CD14-positive monocyte (primary cell): ENCODE results near the gene ODF2. TPM values are rescaled to one million over a fixed set of nuclear protein-coding genes. Genes with fewer than 3 reads are reported as not detected.

ENCODE experiments used
- DNase-seq, 3 donors: peaks; one replicate each; pipeline ENCODE4 v3.0.0-alpha.2; 2011 to 2022
- H2AFZ ChIP-seq: 2 replicates; pipeline ENCODE4 v1.6.0; 2012; ENCODE audit warnings: mild to moderate bottlenecking, low read depth, low read length, inconsistent platforms; ENCODE audit not compliant: insufficient read depth, poor library complexity, severe bottlenecking
- H3K27ac ChIP-seq, 2 donors: 1 replicate in 1 of 2; 2 replicates in 1 of 2; pipeline ENCODE4 v1.5.1; 2012 to 2013; ENCODE audit warnings: low read length in 2 of 2, control low read depth in 1 of 2, inconsistent platforms in 1 of 2, low read depth in 1 of 2, mild to moderate bottlenecking in 1 of 2
- H3K27me3 ChIP-seq, 2 donors: one replicate each; pipeline versions ENCODE4 v1.6.0 to v1.6.1; 2011 to 2013; ENCODE audit warnings: low read length in 2 of 2; ENCODE audit not compliant: control insufficient read depth in 2 of 2, insufficient read depth in 2 of 2
- H3K36me3 ChIP-seq, 2 donors: replicated peaks in 1 of 2; 1 replicate in 1 of 2; 2 replicates in 1 of 2; pipeline versions ENCODE4 v1.5.1 to v1.6.1; 2012 to 2013; ENCODE audit warnings: low read length in 2 of 2, control low read depth in 1 of 2, inconsistent platforms in 1 of 2, mild to moderate bottlenecking in 1 of 2; ENCODE audit not compliant: insufficient read depth in 2 of 2, control insufficient read depth in 1 of 2
- H3K4me1 ChIP-seq, 2 donors: 1 replicate in 1 of 2; 2 replicates in 1 of 2; pipeline versions ENCODE4 v1.5.1 to v1.6.1; 2012 to 2013; ENCODE audit warnings: low read length in 2 of 2, control low read depth in 1 of 2, inconsistent platforms in 1 of 2, mild to moderate bottlenecking in 1 of 2, moderate library complexity in 1 of 2; ENCODE audit not compliant: insufficient read depth in 2 of 2, control insufficient read depth in 1 of 2
- H3K4me2 ChIP-seq: replicated peaks from 2 replicates; pipeline ENCODE3; 2012; ENCODE audit warnings: low read length, moderate library complexity, mild to moderate bottlenecking; ENCODE audit not compliant: poor library complexity, severe bottlenecking; ENCODE audit errors: extremely low read depth
- H3K4me3 ChIP-seq, 3 experiments: fragments of 200-600 bp in 1 of 3; sonication (generic) in 1 of 3; replicated peaks in 1 of 3; 1 replicate in 2 of 3; 2 replicates in 1 of 3; pipeline ENCODE4 v1.5.1; 2011 to 2013; ENCODE audit warnings: low read length in 3 of 3, mild to moderate bottlenecking in 3 of 3, control low read depth in 2 of 3, low read depth in 2 of 3, inconsistent platforms in 1 of 3, moderate library complexity in 1 of 3
- H3K79me2 ChIP-seq: 2 replicates; pipeline ENCODE4 v1.6.0; 2012; ENCODE audit warnings: mild to moderate bottlenecking, control low read depth, inconsistent platforms, low read length, moderate library complexity; ENCODE audit not compliant: insufficient read depth
- H3K9ac ChIP-seq: 2 replicates; pipeline ENCODE4 v1.6.0; 2017; ENCODE audit warnings: low read length, mild to moderate bottlenecking; ENCODE audit not compliant: insufficient read depth, poor library complexity, severe bottlenecking
- H3K9me3 ChIP-seq, 2 donors: replicated peaks in 1 of 2; 1 replicate in 1 of 2; 2 replicates in 1 of 2; pipeline versions ENCODE4 v1.5.1 to v1.6.1; 2012 to 2013; ENCODE audit warnings: low read length in 2 of 2, control low read depth in 1 of 2; ENCODE audit not compliant: control insufficient read depth in 1 of 2, insufficient read depth in 1 of 2
- H4K20me1 ChIP-seq: 2 replicates; pipeline ENCODE4 v1.6.0; 2012; ENCODE audit warnings: mild to moderate bottlenecking, low read length, control low read depth, moderate library complexity; ENCODE audit not compliant: insufficient read depth
- H3K27ac Mint-ChIP-seq, 7 donors: one replicate each; pipeline ENCODE4 v1.8.0; 2020; ENCODE audit warnings: mild to moderate bottlenecking in 7 of 7, mixed read lengths in 7 of 7, moderate library complexity in 6 of 7, inconsistent platforms in 2 of 7
- H3K27me3 Mint-ChIP-seq, 3 donors: one replicate each; pipeline ENCODE4 v1.8.0; 2021 to 2022; ENCODE audit warnings: low read depth in 3 of 3, mild to moderate bottlenecking in 3 of 3, mixed read lengths in 3 of 3, moderate library complexity in 3 of 3, inconsistent platforms in 1 of 3
- H3K36me3 Mint-ChIP-seq, 2 donors: one replicate each; pipeline ENCODE4 v1.8.0; 2020; ENCODE audit warnings: mixed read lengths in 2 of 2, inconsistent platforms in 1 of 2, mild to moderate bottlenecking in 1 of 2
- H3K4me1 Mint-ChIP-seq: one replicate; pipeline ENCODE4 v1.8.0; 2020; ENCODE audit warnings: mild to moderate bottlenecking, mixed read lengths
- H3K4me3 Mint-ChIP-seq, 2 donors: one replicate each; pipeline ENCODE4 v1.8.0; 2020; ENCODE audit warnings: mild to moderate bottlenecking in 2 of 2, mixed read lengths in 2 of 2, moderate library complexity in 1 of 2
- H3K9me3 Mint-ChIP-seq, 7 donors: one replicate each; pipeline ENCODE4 v1.8.0; 2020 to 2022; ENCODE audit warnings: mixed read lengths in 7 of 7, mild to moderate bottlenecking in 6 of 7, moderate library complexity in 6 of 7, inconsistent platforms in 2 of 7
- WGBS: methylation state at CpG from one replicate; pipeline ENCODE4 v1.1.5; 2013; ENCODE audit warnings: missing lambda C conversion rate; ENCODE audit not compliant: insufficient coverage; 5-methylcytosine and 5-hydroxymethylcytosine counted together
- intact Hi-C, 2 donors: fragments of 100-400 bp; cut with micrococcal nuclease; formaldehyde crosslinking; loops; one replicate each; pipeline versions ENCODE4 v1.15.0 to v1.15.1; 2023
- polyA plus RNA-seq, 3 donors: library from polyadenylated mRNA; depleted of rRNA in 1 of 3; unstranded in 2 of 3; stranded (reverse) in 1 of 3; fragments of 300-500 nt in 2 of 3; fragments of >200 nt in 1 of 3; fragmentation: Illumina TruSeq in 2 of 3; gene quantifications; 1 replicate in 2 of 3; 2 replicates in 1 of 3; pipeline ENCODE4 v1.2.3, GENCODE V29; 2012 to 2021
- TF ChIP-seq, protein P1 (sequence below): fragments of 200-600 bp; IDR thresholded peaks from one replicate; pipeline ENCODE4 v1.8.0; 2022; ENCODE audit warnings: antibody characterized with exemption, mild to moderate bottlenecking

Gene ODF2
- polyA plus RNA-seq, 3 donors, result 7.9 to 24.1 (median 11.4) TPM

- no CpG with 5 or more reads among the region's 15 CpGs for WGBS
- Histone ChIP-seq H3K36me3 (peaks cover 75 to 95% of the 10 kb centered on the region in 2 donors), H3K27me3 (no peaks in the 10 kb centered on the region), H3K4me2 (no peak overlapping the region), H3K4me3 (no peak overlapping the region), H3K27ac (no peak overlapping the region), H3K79me2 (no peaks in the 10 kb centered on the region), H2AFZ (no peak overlapping the region), H3K9ac (no peak overlapping the region), H3K9me3 (no peaks in the 10 kb centered on the region), H3K4me1 (no peaks in the 10 kb centered on the region), H4K20me1 (no peaks in the 10 kb centered on the region)
- Mint-ChIP-seq H3K27me3 (peaks cover 0 to 4% (median 0%) of the 10 kb centered on the region in 3 donors), H3K36me3 (peaks cover 74 to 98% of the 10 kb centered on the region in 2 donors), H3K27ac (peak overlapping the region in 1 of 7 donors; percentile 22), H3K4me3 (no peak overlapping the region), H3K4me1 (no peaks in the 10 kb centered on the region), H3K9me3 (no peaks in the 10 kb centered on the region)
- TF ChIP-seq, protein P1, sequence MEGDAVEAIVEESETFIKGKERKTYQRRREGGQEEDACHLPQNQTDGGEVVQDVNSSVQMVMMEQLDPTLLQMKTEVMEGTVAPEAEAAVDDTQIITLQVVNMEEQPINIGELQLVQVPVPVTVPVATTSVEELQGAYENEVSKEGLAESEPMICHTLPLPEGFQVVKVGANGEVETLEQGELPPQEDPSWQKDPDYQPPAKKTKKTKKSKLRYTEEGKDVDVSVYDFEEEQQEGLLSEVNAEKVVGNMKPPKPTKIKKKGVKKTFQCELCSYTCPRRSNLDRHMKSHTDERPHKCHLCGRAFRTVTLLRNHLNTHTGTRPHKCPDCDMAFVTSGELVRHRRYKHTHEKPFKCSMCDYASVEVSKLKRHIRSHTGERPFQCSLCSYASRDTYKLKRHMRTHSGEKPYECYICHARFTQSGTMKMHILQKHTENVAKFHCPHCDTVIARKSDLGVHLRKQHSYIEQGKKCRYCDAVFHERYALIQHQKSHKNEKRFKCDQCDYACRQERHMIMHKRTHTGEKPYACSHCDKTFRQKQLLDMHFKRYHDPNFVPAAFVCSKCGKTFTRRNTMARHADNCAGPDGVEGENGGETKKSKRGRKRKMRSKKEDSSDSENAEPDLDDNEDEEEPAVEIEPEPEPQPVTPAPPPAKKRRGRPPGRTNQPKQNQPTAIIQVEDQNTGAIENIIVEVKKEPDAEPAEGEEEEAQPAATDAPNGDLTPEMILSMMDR, result no peak
- DNase-seq, result no peak
- intact Hi-C loops, result no loop called here
Measured at GRCh38 chr9:128528445-128529160, 72.8 kb downstream of the ODF2 start.

GRCh38 chr9:128529191-128529590 lies 73.4 kb downstream of the ODF2 start:
- Histone ChIP-seq H3K4me1 (no peaks in the 10 kb centered on the region), H3K36me3 (peaks cover 75 to 95% of the 10 kb centered on the region in 2 donors), H3K4me3 (no peak overlapping the region), H3K9me3 (no peaks in the 10 kb centered on the region), H3K27ac (no peak overlapping the region), H4K20me1 (no peaks in the 10 kb centered on the region), H3K27me3 (no peaks in the 10 kb centered on the region), H2AFZ (no peak overlapping the region), H3K4me2 (no peak overlapping the region), H3K79me2 (no peaks in the 10 kb centered on the region), H3K9ac (no peak overlapping the region)
- 97% methylated on average over 3 of the region's 4 CpGs for WGBS
- Mint-ChIP-seq H3K27me3 (peaks cover 0 to 4% (median 0%) of the 10 kb centered on the region in 3 donors), H3K4me1 (no peaks in the 10 kb centered on the region), H3K4me3 (no peak overlapping the region), H3K27ac (peak overlapping the region in 2 of 7 donors; percentile 27 to 86), H3K36me3 (peaks cover 74 to 98% of the 10 kb centered on the region in 2 donors), H3K9me3 (no peaks in the 10 kb centered on the region)
- DNase-seq, result no peak
- intact Hi-C loops, result no loop called here
- TF ChIP-seq, protein P1, result no peak
